Right forelimb (tissue), 1 donor: Measurements from ENCODE around the gene ANKS1B.
"Not testable (repeated sequence)": the region's sequence is repeated elsewhere in the genome, so short reads cannot be mapped to it uniquely, and the experiment has no call there.

Experiments used
- DNase-seq: peaks from one replicate; pipeline ENCODE4 v3.0.0-alpha.2; 2018

Gene ANKS1B

GRCh38 chr12:99343960-99344359 is 640.8 kb downstream of the ANKS1B start:
- no peak for DNase-seq

DNA sequence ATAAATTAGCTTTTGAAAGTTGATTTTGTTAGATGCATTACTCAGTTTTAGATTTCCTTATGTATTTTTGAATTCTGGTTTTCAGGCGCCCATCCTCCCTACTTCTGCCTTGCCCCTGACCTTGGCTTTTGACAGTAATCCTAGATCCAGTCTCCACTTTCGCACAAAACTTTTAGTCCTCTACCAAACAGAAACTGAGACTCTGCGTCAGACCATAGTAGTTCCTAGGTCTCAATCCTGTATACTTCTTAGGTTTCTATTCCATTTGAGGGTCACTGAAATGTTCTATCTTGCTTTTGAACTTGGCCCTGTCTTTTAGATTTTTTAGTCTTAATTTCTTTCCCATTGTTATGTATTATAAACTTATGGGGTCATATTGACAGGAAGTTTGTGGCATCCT is 645.1 kb downstream of the ANKS1B start:
- no peak for DNase-seq

DNA sequence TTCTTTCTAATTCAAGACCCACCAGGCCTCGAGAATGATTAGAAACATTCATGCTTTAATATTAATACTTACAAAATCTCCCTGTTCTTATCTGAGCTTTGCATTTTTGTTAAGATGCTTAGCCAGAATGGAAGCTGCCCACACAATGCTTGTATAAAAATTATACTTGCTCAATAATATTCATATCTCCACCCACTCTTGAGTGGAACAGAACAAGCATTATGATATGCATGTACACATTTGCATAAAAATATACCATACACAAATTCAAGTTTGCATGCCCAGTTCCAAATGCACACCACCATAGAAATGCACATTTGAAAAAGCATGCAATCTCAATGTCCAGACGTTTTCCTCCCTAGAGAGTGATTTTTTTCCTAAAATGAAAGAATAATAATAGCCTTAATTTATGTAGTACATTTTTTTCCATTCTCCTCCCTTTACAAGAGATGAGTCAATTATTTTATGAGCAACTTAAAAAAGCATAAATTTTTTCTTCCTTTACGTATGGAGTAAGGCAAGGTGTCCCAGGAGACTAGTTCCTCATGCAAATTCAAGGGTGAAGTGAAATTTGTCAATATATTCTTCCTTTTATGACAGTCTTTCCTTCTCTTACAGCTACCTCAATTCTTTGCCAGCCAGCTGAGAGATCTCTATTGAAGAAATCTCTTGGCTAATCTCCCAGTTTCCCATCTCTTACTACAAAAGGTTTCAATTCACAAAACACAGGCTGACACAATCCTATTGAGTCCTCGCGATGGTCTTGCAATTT is 650.3 kb downstream of the ANKS1B start:
- DNase-seq, result no peak

DNA sequence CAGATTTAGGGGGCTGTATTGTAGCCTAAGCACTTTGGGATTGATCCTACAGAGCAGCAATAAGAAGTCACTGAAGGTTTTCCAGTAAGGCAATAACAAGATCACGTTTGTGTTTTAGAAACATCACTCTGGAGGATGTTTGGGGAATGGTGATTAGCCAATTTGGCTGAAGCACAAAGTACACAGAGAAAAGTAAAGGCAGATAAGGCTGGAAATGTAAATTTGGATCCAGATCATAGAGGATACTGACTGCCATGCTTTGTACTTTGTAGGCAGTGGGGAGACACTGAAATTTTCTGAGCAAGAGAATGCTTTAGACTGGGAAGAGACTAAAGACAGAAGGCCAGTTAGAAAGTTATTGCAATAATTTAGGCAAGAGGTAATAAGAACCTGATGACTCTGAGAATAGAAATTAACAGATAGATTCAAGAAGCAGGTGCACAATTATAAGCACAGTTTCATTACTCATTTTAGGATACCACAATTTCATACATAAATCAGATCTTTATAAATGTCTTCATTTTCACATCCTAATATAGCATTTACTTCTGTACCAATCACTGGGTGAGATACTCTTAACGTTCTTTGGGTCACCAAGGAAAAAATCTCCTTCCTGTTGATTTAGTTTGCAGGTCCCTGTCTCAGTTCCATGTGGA is 651.7 kb downstream of the ANKS1B start:
- no peak for DNase-seq

GRCh38 chr12:99330216-99330615 is 654.5 kb downstream of the ANKS1B start:
- DNase-seq, result no peak

DNA sequence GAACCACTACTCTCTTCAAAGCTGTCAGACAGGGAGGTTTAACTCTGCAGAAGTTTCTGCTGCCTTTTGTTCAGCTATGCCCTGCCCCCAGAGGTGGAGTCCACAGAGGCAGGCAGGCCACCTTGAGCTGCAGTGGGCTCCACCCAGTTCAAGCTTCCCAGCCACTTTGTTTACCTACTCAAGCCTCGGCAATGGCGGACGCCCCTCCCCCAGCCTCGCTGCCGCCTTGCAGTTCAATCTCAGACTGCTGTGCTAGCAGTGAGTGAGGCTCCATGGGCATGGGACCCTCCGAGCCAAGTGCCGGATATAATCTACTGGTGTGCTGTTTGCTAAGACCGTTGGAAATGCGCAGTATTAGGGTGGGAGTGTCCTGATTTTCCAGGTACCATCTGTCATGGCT is 663.5 kb downstream of the ANKS1B start:
- DNase-seq, result not testable (repeated sequence)

DNA sequence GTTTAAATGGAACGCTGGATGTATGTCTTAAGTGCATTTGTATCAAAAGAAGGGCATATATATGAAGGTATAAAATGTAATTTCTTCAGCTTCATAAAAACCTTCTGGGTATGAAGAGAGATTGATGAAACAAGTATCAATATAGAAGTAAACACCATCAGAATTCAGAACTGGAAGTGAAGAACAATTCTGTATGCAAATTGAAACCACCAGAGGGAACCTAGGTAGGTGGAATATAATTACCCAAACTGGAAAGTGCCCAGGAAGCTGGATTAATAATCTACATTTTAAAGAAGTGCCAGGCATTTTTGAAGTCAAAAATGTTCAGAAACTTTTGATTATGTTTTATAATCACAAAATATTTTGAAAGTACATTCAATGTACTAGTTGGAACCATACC is 673.4 kb downstream of the ANKS1B start:
- DNase-seq, result no peak

- DNase-seq, result no peak
These were observed 674.9 kb downstream of the ANKS1B start for GRCh38 chr12:99309812-99310211.

- DNase-seq, result no peak
These were observed 681.9 kb downstream of the ANKS1B start for GRCh38 chr12:99302874-99303273.

DNA sequence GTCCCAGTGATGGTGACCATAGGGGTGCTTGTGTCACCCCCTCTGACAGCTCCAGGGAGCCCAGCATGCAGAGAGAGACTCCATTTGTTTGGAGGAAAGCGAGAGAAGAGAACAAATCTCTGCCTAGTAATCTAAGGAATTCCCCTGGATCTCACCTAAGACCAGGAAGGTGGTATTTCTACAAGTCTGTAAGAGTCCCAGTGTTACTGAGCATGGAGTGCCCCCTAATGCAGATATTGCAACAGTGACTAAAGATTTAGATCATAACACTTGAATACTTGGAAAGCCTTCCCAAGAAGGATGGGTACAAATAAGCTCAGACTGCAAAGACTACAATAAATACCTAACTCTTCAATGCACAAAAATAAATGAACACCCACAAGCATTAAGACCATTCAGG is 697.6 kb downstream of the ANKS1B start:
- DNase-seq, result no peak

- no peak for DNase-seq
These were observed 700.6 kb downstream of the ANKS1B start for GRCh38 chr12:99284161-99284560.

- no peak for DNase-seq
These were observed 702.1 kb downstream of the ANKS1B start for GRCh38 chr12:99282624-99283023.

GRCh38 chr12:99282086-99282485 is 702.6 kb downstream of the ANKS1B start:
- DNase-seq, result no peak

DNA sequence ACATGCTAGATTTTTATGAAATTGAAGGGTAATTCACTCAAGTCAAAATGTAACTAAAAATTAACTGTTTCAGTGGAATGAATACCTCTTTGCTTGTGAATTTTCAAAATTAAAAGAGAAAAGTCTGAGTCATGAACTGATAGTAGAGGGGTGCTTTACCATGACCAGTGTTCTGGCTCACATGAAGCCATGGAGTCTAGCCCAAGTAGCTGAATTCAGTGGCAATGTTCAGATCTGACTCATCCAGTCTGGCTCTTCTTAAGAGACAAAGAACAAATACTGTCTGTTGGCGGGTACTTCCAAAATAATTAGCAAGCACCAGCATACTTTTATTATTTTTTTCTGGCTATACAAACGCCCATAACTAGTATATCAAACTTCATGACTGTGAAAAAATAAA is 703.5 kb downstream of the ANKS1B start:
- DNase-seq, result no peak

DNA sequence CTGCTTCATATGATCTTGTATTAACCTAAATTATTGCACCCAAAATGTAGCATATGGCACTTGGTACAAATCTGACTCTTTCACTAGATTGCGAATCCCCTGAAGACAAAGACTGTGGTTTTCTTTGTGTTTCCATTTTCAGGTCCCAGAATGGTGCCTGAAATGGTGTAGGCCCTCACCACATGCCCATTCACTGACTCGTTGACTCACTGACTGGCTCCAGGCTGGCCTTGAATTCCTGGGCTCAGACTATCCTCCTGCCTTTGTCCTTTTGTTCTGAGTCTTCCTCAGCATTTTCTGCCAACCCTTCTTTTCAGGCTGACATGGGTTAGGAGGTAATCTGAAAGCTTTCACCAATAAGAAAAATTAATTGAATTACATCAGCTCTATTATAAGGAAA is 705.8 kb downstream of the ANKS1B start:
- no peak for DNase-seq

GRCh38 chr12:99277591-99278379 is 707.0 kb downstream of the ANKS1B start:
- DNase-seq, result no peak

GRCh38 chr12:99271071-99271470 is 713.7 kb downstream of the ANKS1B start:
- DNase-seq, result no peak

GRCh38 chr12:99267038-99267437 is 717.7 kb downstream of the ANKS1B start:
- no peak for DNase-seq

DNA sequence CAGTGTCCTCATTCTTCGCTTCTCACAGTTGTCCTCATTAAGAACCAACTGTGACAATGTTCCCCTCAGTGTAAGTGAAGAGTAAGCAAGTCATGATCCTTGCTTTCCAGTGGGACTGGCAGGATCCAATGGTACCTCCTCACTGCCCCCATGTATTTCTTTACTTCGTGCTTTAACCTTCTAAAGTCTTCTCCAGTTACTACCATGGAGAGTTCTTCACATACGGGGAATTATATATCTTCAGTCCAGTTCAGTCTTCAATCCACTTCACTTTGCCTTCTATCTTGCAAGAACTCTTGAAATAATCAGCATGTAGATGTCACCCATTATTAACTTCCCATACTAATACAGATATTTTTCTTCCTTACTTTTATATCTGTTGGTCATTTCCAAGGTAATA is 719.1 kb downstream of the ANKS1B start:
- DNase-seq, result no peak

- DNase-seq, result no peak
These were observed 723.5 kb downstream of the ANKS1B start for GRCh38 chr12:99261256-99261655.

GRCh38 chr12:99260456-99260996 is 724.2 kb downstream of the ANKS1B start:
- DNase-seq, result no peak

DNA sequence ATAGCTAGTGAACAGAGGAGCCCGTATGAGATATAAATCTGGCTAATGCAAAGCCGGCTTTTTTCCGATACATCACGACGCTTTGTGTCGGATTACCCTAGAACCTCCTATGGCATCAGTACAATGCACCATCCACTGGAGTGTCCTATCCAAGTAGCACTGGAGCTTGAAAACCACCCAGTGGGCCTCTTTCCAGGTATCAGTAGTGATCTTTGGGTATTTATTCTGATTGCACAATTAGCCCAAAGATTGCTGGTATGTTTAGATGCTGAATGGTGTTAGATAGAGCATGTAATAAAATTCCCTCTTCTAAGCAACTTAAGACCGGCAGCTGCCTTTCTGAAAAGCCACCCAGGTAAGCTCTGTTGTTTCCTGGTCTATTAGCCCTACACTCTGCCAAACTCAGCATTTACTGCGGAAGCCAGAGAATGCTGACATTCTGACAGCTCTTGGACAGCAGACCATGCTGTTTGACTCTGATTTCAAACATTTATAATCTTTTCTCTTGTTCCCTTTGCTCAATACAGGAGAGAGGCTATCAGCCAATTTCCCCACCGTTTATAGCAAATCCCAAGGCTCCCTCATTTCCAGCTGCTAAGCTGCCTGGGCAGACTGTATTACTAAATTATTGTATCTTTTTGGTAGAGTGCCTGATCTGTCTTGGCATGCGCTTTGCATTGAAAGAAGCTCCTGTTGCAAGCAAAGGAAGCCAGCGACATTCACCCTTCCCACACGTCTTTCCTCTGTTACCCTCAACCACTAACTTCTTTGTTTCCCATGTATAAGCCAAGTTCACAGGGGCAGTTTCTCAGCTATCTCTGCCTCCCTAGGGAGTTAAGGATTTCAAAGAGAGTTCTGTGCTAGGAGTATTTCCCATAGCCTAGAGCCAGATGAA is 725.4 kb downstream of the ANKS1B start:
- peak; percentile 37 for DNase-seq
